MG63 (cell line): ENCODE results near the gene C16orf90. TPM values are rescaled to one million over a fixed set of nuclear protein-coding genes. Genes with fewer than 3 reads are reported as not detected.
A peak's percentile ranks its signal among the peaks of the same experiment; 100 is the strongest.
"Not testable (repeated sequence)": the region's sequence is repeated elsewhere in the genome, so short reads cannot be mapped to it uniquely, and the experiment has no call there.

Source experiments
- DNase-seq: peaks from one replicate; pipeline ENCODE4 v3.0.0-alpha.2; 2020
- H3K27me3 ChIP-seq: fragments of 250-450 bp; sonication (Bioruptor Pico); 2 replicates; pipeline ENCODE4 v1.5.1; 2020; ENCODE audit warnings: mild to moderate bottlenecking, moderate library complexity
- H3K36me3 ChIP-seq: fragments of 250-450 bp; sonication (Bioruptor Pico); 2 replicates; pipeline ENCODE4 v1.5.1; 2020; ENCODE audit warnings: mild to moderate bottlenecking, moderate library complexity
- H3K4me3 ChIP-seq: fragments of 250-450 bp; sonication (Bioruptor Pico); 2 replicates; pipeline ENCODE4 v1.5.1; 2020; ENCODE audit warnings: mild to moderate bottlenecking, moderate library complexity
- H3K9me3 ChIP-seq: fragments of 250-450 bp; sonication (Bioruptor Pico); 2 replicates; pipeline ENCODE4 v1.5.1; 2020; ENCODE audit warnings: mild to moderate bottlenecking, moderate library complexity
- total RNA-seq: library from RNA; depleted of rRNA; stranded (reverse); fragments of >200 nt; shearing (Covaris generic); gene quantifications from 2 replicates; pipeline ENCODE4 v1.2.3, GENCODE V29; 2014; ENCODE audit warnings: low replicate concordance

C16orf90 gene
- total RNA-seq, 1 experiment from 2014 or later: not detected

- peaks cover 54% of the 10 kb centered on the region for H3K36me3 ChIP-seq
- DNase-seq: no peak
- no peaks in the 10 kb centered on the region for H3K9me3 ChIP-seq
- H3K4me3 ChIP-seq: no peak overlapping the region
- H3K27me3 ChIP-seq: no peaks in the 10 kb centered on the region
These were observed 23.7 kb upstream of the C16orf90 start for GRCh38 chr16:3518986-3519348.

DNA sequence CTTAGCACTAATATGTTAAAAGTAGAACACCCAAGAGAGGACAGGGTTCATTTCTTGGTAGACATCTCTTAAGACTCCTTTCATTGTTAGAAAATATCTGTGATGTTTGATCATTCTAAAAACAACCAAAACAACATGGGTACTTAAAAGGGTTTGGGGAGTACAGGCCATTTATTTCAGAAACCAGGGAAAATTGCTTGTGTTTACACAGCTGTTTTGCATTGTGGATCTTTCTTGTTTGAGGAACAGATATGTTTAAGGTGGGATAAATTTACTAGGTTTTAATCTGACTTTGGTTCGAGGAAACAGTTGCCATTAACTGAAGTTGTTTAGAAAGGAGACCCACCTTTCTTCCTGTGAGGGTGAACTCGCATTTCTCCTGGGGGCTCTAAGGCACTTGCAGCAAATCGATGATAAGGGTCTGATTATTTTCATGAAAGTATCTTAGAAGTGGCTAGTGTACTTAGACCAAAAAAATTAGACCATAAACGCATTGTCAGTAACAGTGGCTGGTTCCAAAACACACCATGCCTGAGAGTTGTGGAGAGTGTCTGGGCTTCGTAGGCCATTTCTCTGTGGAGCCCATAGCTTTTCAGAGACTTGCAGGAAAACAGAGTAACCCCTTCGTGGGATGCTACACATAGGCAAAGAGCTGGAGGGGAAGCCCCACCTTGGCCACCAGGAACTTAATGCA, 23.1 kb upstream of the C16orf90 start:
- DNase-seq: no peak
- Histone ChIP-seq H3K9me3 (no peaks in the 10 kb centered on the region), H3K4me3 (no peak overlapping the region), H3K36me3 (peaks cover 54% of the 10 kb centered on the region), H3K27me3 (no peaks in the 10 kb centered on the region)

- Histone ChIP-seq H3K9me3 (no peaks in the 10 kb centered on the region), H3K4me3 (no peak overlapping the region), H3K27me3 (no peaks in the 10 kb centered on the region), H3K36me3 (peaks cover 67% of the 10 kb centered on the region)
- no peak for DNase-seq
These were observed 20.6 kb upstream of the C16orf90 start for GRCh38 chr16:3515897-3516296.

GRCh38 chr16:3514621-3515020, 19.3 kb upstream of the C16orf90 start:
- Histone ChIP-seq H3K27me3 (no peaks in the 10 kb centered on the region), H3K4me3 (no peak overlapping the region), H3K9me3 (no peaks in the 10 kb centered on the region), H3K36me3 (peaks cover 66% of the 10 kb centered on the region)
- no peak for DNase-seq

GRCh38 chr16:3513892-3514583, 18.7 kb upstream of the C16orf90 start:
- no peaks in the 10 kb centered on the region for H3K9me3 ChIP-seq
- H3K27me3 ChIP-seq: no peaks in the 10 kb centered on the region
- peaks cover 63% of the 10 kb centered on the region for H3K36me3 ChIP-seq
- no peak overlapping the region for H3K4me3 ChIP-seq
- no peak for DNase-seq

GRCh38 chr16:3511286-3512180, 16.2 kb upstream of the C16orf90 start:
- H3K27me3 ChIP-seq: no peaks in the 10 kb centered on the region
- DNase-seq: no peak
- H3K4me3 ChIP-seq: no peak overlapping the region
- H3K36me3 ChIP-seq: peaks cover 64% of the 10 kb centered on the region
- H3K9me3 ChIP-seq: no peaks in the 10 kb centered on the region

DNA sequence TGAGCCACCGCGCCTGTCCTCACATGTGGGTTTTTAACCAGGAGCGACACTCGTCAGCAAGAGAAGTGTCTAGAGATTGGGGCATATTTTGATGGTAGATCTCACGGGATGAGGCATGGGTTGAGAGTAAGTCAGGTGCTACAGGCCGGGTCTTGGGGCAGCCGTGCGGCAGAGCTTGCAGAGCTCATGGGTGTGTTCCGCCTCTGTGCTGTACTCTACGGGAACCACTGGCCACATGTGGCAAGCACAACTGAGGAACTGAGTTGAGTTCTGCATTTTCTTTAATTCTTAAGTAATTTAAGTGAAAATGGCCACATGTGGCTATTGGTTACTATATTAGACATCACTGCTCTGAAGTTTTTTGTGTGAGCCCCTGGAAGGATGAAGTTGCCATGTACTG, 15.1 kb upstream of the C16orf90 start:
- Histone ChIP-seq H3K36me3 (peaks cover 62% of the 10 kb centered on the region), H3K9me3 (no peaks in the 10 kb centered on the region), H3K27me3 (no peaks in the 10 kb centered on the region), H3K4me3 (no peak overlapping the region)
- DNase-seq: no peak

DNA sequence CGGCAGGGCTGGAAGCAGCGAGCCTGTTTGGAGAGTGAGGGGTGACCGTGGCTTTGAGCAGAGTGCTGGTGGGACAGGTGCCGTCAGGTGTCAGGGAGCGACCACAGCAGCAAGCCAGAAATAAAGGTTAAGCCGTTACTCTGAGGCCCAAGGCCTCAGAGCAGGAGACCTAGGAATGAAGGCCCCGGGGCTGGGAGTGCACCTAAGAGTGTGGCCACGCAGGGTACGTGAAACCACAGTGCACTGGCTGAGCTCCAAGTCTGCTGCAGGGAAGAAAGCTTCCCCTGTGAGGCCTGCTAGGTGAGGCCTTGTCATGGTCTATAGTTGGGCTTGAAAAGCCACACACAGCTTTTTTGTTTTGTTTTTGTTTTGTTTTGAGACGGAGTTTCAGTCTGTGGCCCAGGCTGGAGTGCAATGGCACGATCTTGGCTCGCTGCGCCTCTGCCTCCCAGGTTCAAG, 14.2 kb upstream of the C16orf90 start:
- no peak for DNase-seq
- peaks cover 64% of the 10 kb centered on the region for H3K36me3 ChIP-seq

GRCh38 chr16:3508736-3509135, 13.4 kb upstream of the C16orf90 start:
- DNase-seq: no peak
- Histone ChIP-seq H3K4me3 (no peak overlapping the region), H3K36me3 (peaks cover 60% of the 10 kb centered on the region), H3K27me3 (no peaks in the 10 kb centered on the region), H3K9me3 (no peaks in the 10 kb centered on the region)

More for the DNA sequence above, 14.2 kb upstream of the C16orf90 start:
- no peaks in the 10 kb centered on the region for H3K9me3 ChIP-seq
- no peaks in the 10 kb centered on the region for H3K27me3 ChIP-seq
- no peak overlapping the region for H3K4me3 ChIP-seq

DNA sequence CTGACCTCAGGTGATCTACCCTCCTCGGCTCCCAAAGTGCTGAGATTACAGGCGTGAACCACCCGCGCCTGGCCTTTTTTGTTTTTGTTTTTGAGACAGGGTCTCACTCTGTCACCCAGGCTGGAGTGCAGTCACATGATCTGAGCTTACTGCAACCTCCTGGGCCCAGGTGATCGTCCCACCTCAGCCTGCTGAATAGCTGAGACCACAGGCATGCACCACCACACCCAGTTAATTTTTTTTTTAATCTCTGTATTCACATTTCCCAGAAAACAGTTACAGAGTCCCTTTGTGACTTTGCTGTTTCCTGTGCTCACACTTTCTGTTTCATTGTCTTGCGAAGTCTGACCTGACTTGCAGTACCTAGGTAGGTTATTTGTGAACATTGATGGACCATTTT, 8.2 kb upstream of the C16orf90 start:
- no peaks in the 10 kb centered on the region for H3K9me3 ChIP-seq
- H3K36me3 ChIP-seq: peaks cover 31% of the 10 kb centered on the region
- 0 out of 2 replicates have a peak, but pooled peaks cover 2% of the 10 kb centered on the region for H3K27me3 ChIP-seq
- no peak for DNase-seq
- H3K4me3 ChIP-seq: no peak overlapping the region

GRCh38 chr16:3501783-3502400, 6.6 kb upstream of the C16orf90 start:
- Histone ChIP-seq H3K4me3 (peak overlapping the region; percentile 100), H3K9me3 (no peaks in the 10 kb centered on the region), H3K27me3 (0 out of 2 replicates have a peak, but pooled peaks cover 2% of the 10 kb centered on the region), H3K36me3 (peaks cover 24% of the 10 kb centered on the region)
- DNase-seq: no peak

- DNase-seq: not testable (repeated sequence)
These were observed 6.1 kb upstream of the C16orf90 start for GRCh38 chr16:3501412-3501761.

DNA sequence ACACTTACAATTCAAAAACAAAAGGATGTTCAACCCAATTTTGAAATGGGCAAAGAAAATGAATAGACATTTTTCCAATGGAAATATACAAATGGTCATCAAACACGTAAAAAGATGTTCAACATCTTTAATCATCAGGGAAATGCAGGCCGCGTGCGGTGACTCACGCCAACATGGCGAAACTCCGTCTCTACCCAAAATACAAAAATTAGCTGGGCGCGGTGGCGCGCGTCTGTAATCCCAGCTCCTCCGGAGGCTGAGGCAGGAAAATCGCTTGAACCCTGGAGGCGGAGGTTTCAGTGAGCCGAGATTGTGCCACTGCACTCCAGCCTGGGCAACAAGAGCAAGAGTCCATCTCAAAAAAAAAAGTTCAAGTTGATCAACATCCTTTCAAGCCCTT, 3.7 kb upstream of the C16orf90 start:
- no peak for DNase-seq
- H3K36me3 ChIP-seq: peaks cover 3% of the 10 kb centered on the region; the same call in 1 of the 2 replicates
- H3K9me3 ChIP-seq: no peaks in the 10 kb centered on the region
- no peak overlapping the region for H3K4me3 ChIP-seq
- 0 out of 2 replicates have a peak, but pooled peaks cover 2% of the 10 kb centered on the region for H3K27me3 ChIP-seq

More at GRCh38 chr16:3501412-3501761, 6.1 kb upstream of the C16orf90 start:
- not testable (repeated sequence) for H3K27me3 ChIP-seq, H3K9me3 ChIP-seq
- peak overlapping the region; percentile 100 for H3K4me3 ChIP-seq
- peaks cover 19% of the 10 kb centered on the region for H3K36me3 ChIP-seq

DNA sequence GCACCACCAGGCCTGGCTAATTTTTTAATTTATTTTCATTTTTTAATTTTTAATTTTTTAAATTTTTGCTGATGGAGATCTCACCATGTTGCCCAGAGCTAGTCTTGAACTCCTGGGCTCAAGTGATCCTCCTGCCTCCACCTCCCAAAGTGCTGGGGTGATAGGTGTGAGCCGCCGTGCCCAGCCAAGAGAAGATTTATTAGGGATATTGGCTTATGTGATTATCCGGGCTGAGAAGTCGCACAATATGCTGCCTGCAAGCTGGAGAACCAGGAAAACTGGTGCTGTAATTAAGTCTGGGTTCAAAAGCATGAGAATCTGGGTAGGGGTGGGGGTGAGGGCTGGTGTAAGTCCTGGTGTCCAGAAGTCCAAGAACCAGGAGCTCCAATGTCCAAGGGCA, 2.5 kb upstream of the C16orf90 start:
- no peak for DNase-seq
- no peaks in the 10 kb centered on the region for H3K9me3 ChIP-seq
- peaks cover 3% of the 10 kb centered on the region; the same call in 1 of the 2 replicates for H3K36me3 ChIP-seq
- no peak overlapping the region for H3K4me3 ChIP-seq
- 0 out of 2 replicates have a peak, but pooled peaks cover 2% of the 10 kb centered on the region for H3K27me3 ChIP-seq

- Histone ChIP-seq H3K36me3 (no peaks in the 10 kb centered on the region), H3K9me3 (no peaks in the 10 kb centered on the region), H3K27me3 (0 out of 2 replicates have a peak, but pooled peaks cover 2% of the 10 kb centered on the region), H3K4me3 (no peak overlapping the region)
- no peak for DNase-seq
These were observed 1.1 kb upstream of the C16orf90 start for GRCh38 chr16:3496386-3496785.

DNA sequence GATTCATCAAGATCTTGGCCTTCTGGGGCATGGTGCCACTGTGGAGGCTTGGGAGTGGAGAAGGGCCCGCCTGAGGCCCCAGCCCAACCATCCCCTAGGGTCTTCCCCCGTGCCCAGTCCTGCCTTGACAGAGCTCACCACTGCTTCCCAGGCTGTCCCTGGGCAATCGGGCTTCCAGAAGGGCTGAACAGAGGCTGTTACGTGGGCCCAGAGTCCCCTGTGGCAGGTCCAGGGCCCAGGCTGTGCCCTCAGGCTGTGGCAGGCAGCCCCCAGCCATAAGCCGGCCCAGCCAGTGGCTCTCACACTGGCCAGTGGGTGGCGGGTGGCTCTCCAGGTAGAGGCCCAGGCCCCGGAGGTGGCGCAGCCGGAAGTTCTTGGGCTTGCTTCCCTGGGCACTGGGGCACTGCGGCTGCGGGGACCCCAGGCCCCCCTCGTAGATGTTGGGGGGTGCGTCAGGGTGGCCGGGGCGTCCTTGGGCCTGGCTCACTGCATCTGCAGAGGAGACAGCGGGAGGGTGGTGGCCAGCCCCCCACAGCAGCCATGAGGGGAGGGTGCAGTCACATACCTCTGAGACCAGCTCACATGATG, 809 bp downstream of the C16orf90 start:
- no peaks in the 10 kb centered on the region for H3K9me3 ChIP-seq
- DNase-seq: no peak
- H3K4me3 ChIP-seq: no peak overlapping the region
- 0 out of 2 replicates have a peak, but pooled peaks cover 2% of the 10 kb centered on the region for H3K27me3 ChIP-seq
- no peaks in the 10 kb centered on the region for H3K36me3 ChIP-seq
